A673 (cell line): ENCODE measurements around the gene TRIM15. TPM values are rescaled to one million over a fixed set of nuclear protein-coding genes. Genes with fewer than 3 reads are reported as not detected.

Experiments
- BruUV-seq: library from RNA; stranded (reverse); fragments of 400-500 nt; replicated peaks from 2 replicates; lab custom pipeline; 2021; lab: Mats Ljungman, UMichigan
- CTCF ChIA-PET: fragments of 300-600 bp; sonication (Branson Sonifier 250); formaldehyde crosslinking; loops from one replicate; lab custom pipeline; 2022; ENCODE audit warnings: antibody characterized with exemption; lab: Charles Lee
- POLR2A ChIA-PET: fragments of 300-600 bp; sonication (Branson Sonifier 250); formaldehyde crosslinking; loops from one replicate; lab custom pipeline; 2022; ENCODE audit warnings: antibody characterized with exemption; ENCODE audit not compliant: low non-redundant PET; lab: Charles Lee
- DNase-seq: peaks from one replicate; pipeline ENCODE4 v3.0.0-alpha.2; 2015; ENCODE audit warnings: low spot score
- H3K27ac ChIP-seq: fragments of 200-600 bp; sonication (generic); 2 replicates; pipeline ENCODE4 v1.5.1; 2016; ENCODE audit warnings: mixed run types, low read depth, mild to moderate bottlenecking, mixed read lengths, antibody characterized with exemption, low read length; ENCODE audit not compliant: poor library complexity, severe bottlenecking
- H3K27me3 ChIP-seq: fragments of 200-600 bp; sonication (generic); replicated peaks from 2 replicates; pipeline ENCODE4 v1.6.1; 2017; ENCODE audit warnings: mixed run types, low read depth, mild to moderate bottlenecking, mixed read lengths, antibody characterized with exemption, low read length; ENCODE audit not compliant: insufficient read depth, poor library complexity
- H3K36me3 ChIP-seq: fragments of 200-600 bp; sonication (generic); 2 replicates; pipeline ENCODE4 v1.6.1; 2016; ENCODE audit warnings: mixed run types, mild to moderate bottlenecking, mixed read lengths, antibody characterized with exemption, low read length; ENCODE audit not compliant: insufficient read depth, poor library complexity, severe bottlenecking
- H3K4me1 ChIP-seq: fragments of 200-600 bp; sonication (generic); 2 replicates; pipeline ENCODE4 v1.6.1; 2017; ENCODE audit warnings: mixed run types, mild to moderate bottlenecking, mixed read lengths, antibody characterized with exemption, low read length; ENCODE audit not compliant: insufficient read depth, poor library complexity, severe bottlenecking
- H3K4me3 ChIP-seq: fragments of 200-600 bp; sonication (generic); 2 replicates; pipeline ENCODE4 v1.5.1; 2016; ENCODE audit warnings: low read depth, mixed run types, mild to moderate bottlenecking, mixed read lengths, low read length; ENCODE audit not compliant: poor library complexity, severe bottlenecking
- H3K9me3 ChIP-seq: fragments of 200-600 bp; sonication (generic); 2 replicates; pipeline ENCODE4 v1.6.1; 2016; ENCODE audit warnings: mixed run types, low read depth, mild to moderate bottlenecking, mixed read lengths, antibody characterized with exemption, low read length; ENCODE audit not compliant: poor library complexity, severe bottlenecking
- CTCF ChIP-seq: fragments of 300-800, 200-600 bp; sonication (generic); conservative IDR thresholded peaks from 2 replicates; pipeline ENCODE4 v1.5.1; 2017; ENCODE audit warnings: low read depth, mild to moderate bottlenecking, antibody characterized with exemption, low read length, moderate library complexity, mixed read lengths
- EZH2 ChIP-seq: fragments of 200-600 bp; sonication (generic); IDR thresholded peaks from 2 replicates; pipeline ENCODE4 v1.6.1; 2017; ENCODE audit warnings: borderline replicate concordance, low read depth, mild to moderate bottlenecking, mixed read lengths, antibody characterized with exemption, low read length; ENCODE audit not compliant: poor library complexity, severe bottlenecking
- intact Hi-C: fragments of 100-400 bp; cut with micrococcal nuclease; formaldehyde crosslinking; loops from one replicate; pipeline ENCODE4 v1.10.0; 2022; ENCODE audit not compliant: unreplicated experiment
- total RNA-seq: library from RNA; stranded (reverse); gene quantifications from 2 replicates; pipeline ENCODE4 v1.2.3, GENCODE V29; 2021

The TRIM15 gene
- total RNA-seq, 1 experiment from 2014 or later, result not detected

GRCh38 chr6:30121446-30122366 lies 41.6 kb upstream of the TRIM15 start:
- DNase-seq, result no peak
- no peak for TF ChIP-seq CTCF
- TF ChIP-seq EZH2, result no peak
- no peaks in the 10 kb centered on the region for H3K4me1 ChIP-seq
- H3K4me3 ChIP-seq, result no peak overlapping the region
- H3K27me3 ChIP-seq, result no peaks in the 10 kb centered on the region
- intact Hi-C loops, result no loop called here
- H3K9me3 ChIP-seq, result no peaks in the 10 kb centered on the region
- POLR2A ChIA-PET, result no interaction called here
- CTCF ChIA-PET, result no interaction called here
- no peak overlapping the region for H3K27ac ChIP-seq
- no peaks in the 10 kb centered on the region for H3K36me3 ChIP-seq
- BruUV-seq, result no TSS peak

GRCh38 chr6:30122515-30122914 lies 40.8 kb upstream of the TRIM15 start:
- intact Hi-C loops, result no loop called here
- ChIA-PET CTCF (no interaction called here), POLR2A (no interaction called here)
- no peak for DNase-seq
- no TSS peak for BruUV-seq
- Histone ChIP-seq H3K9me3 (no peaks in the 10 kb centered on the region), H3K4me3 (no peak overlapping the region), H3K27ac (no peak overlapping the region), H3K36me3 (no peaks in the 10 kb centered on the region), H3K27me3 (peaks cover 3% of the 10 kb centered on the region), H3K4me1 (no peaks in the 10 kb centered on the region)
- TF ChIP-seq CTCF, result no peak
- TF ChIP-seq EZH2, result no peak

- no peaks in the 10 kb centered on the region for H3K9me3 ChIP-seq
- ChIA-PET CTCF (no interaction called here), POLR2A (no interaction called here)
- no TSS peak for BruUV-seq
- no peak overlapping the region for H3K4me3 ChIP-seq
- no peak for TF ChIP-seq EZH2
- no peak for TF ChIP-seq CTCF
- H3K27me3 ChIP-seq, result peaks cover 37% of the 10 kb centered on the region
- H3K27ac ChIP-seq, result no peak overlapping the region
- intact Hi-C loops, result no loop called here
- no peak for DNase-seq
- no peaks in the 10 kb centered on the region for H3K4me1 ChIP-seq
- no peaks in the 10 kb centered on the region for H3K36me3 ChIP-seq
Measured at GRCh38 chr6:30127238-30128093, 35.9 kb upstream of the TRIM15 start.
